ENCODE results near the gene PARN.
"Not testable (repeated sequence)": the region's sequence is repeated elsewhere in the genome, so short reads cannot be mapped to it uniquely, and the experiment has no call there.

PARN gene

GRCh38 chr16:14574698-14575415, 55.2 kb downstream of the PARN start:
- not testable (repeated sequence) for DNase-seq (ENCODE audit: low read depth, low spot score)

- no peak for DNase-seq (ENCODE audit: low read depth, low spot score)
These were observed 57.5 kb downstream of the PARN start for GRCh38 chr16:14572535-14572934.

- DNase-seq (ENCODE audit: low read depth, low spot score) = no peak
These were observed 60.8 kb downstream of the PARN start for GRCh38 chr16:14569213-14569612.

GRCh38 chr16:14566599-14566998, 63.5 kb downstream of the PARN start:
- no peak for DNase-seq (ENCODE audit: low read depth, low spot score)

GRCh38 chr16:14565688-14566025, 64.4 kb downstream of the PARN start:
- DNase-seq (ENCODE audit: low read depth, low spot score) = no peak

GRCh38 chr16:14564861-14565687, 65.0 kb downstream of the PARN start:
- DNase-seq (ENCODE audit: low read depth, low spot score) = no peak

GRCh38 chr16:14564323-14564722, 65.7 kb downstream of the PARN start:
- no peak for DNase-seq (ENCODE audit: low read depth, low spot score)

- no peak for DNase-seq (ENCODE audit: low read depth, low spot score)
These were observed 67.2 kb downstream of the PARN start for GRCh38 chr16:14562691-14563491.

- DNase-seq (ENCODE audit: low read depth, low spot score) = no peak
These were observed 69.5 kb downstream of the PARN start for GRCh38 chr16:14560523-14560922.

GRCh38 chr16:14559809-14560241, 70.2 kb downstream of the PARN start:
- no peak for DNase-seq (ENCODE audit: low read depth, low spot score)

- DNase-seq (ENCODE audit: low read depth, low spot score) = no peak
These were observed 76.6 kb downstream of the PARN start for GRCh38 chr16:14553447-14553846.

GRCh38 chr16:14549789-14550153, 80.3 kb downstream of the PARN start:
- DNase-seq (ENCODE audit: low read depth, low spot score) = no peak

- no peak for DNase-seq (ENCODE audit: low read depth, low spot score)
These were observed 80.9 kb downstream of the PARN start for GRCh38 chr16:14548933-14549788.

GRCh38 chr16:14545346-14545884, 84.6 kb downstream of the PARN start:
- no peak for DNase-seq (ENCODE audit: low read depth, low spot score)

GRCh38 chr16:14544846-14545245, 85.2 kb downstream of the PARN start:
- not testable (repeated sequence) for DNase-seq (ENCODE audit: low read depth, low spot score)

GRCh38 chr16:14539631-14540030, 90.4 kb downstream of the PARN start:
- no peak for DNase-seq (ENCODE audit: low read depth, low spot score)

- no peak for DNase-seq (ENCODE audit: low read depth, low spot score)
These were observed 90.9 kb downstream of the PARN start for GRCh38 chr16:14539156-14539555.

GRCh38 chr16:14538604-14539003, 91.5 kb downstream of the PARN start:
- DNase-seq (ENCODE audit: low read depth, low spot score) = no peak

- DNase-seq (ENCODE audit: low read depth, low spot score) = no peak
These were observed 98.4 kb downstream of the PARN start for GRCh38 chr16:14531613-14532012.

- no peak for DNase-seq (ENCODE audit: low read depth, low spot score)
These were observed 99.0 kb downstream of the PARN start for GRCh38 chr16:14531101-14531500.

GRCh38 chr16:14530046-14530445, 100.0 kb downstream of the PARN start:
- DNase-seq (ENCODE audit: low read depth, low spot score) = no peak

Data from activated CD4-positive, CD25-positive, alpha-beta regulatory T cell treated with anti-CD3 and anti-CD28 coated beads, Interleukin-2, amount 50 U/mL, for 16 hours (primary cell).